B cell (primary cell): ENCODE data around the gene ST6GALNAC3.

Source experiments
- CTCF ChIP-seq: fragments of 200-600 bp; IDR thresholded peaks from one replicate; pipeline ENCODE4 v1.8.0; 2022; ENCODE audit warnings: antibody characterized with exemption, mild to moderate bottlenecking
- EZH2 ChIP-seq: IDR thresholded peaks from 2 replicates; pipeline ENCODE4 v1.6.1; 2012; ENCODE audit warnings: borderline replicate concordance, low read depth, mild to moderate bottlenecking, moderate library complexity, low read length; ENCODE audit not compliant: insufficient read depth, poor library complexity, severe bottlenecking

- TF ChIP-seq CTCF (no peak), EZH2 (no peak)
These were observed 193.8 kb downstream of the ST6GALNAC3 start for GRCh38 chr1:76268341-76268740.
